ENCODE data around the gene PLPPR1. TPM values are rescaled to one million over a fixed set of nuclear protein-coding genes. Genes with fewer than 3 reads are reported as not detected.

The PLPPR1 gene
- total RNA-seq, 1 experiment from 2014 or later, result not detected

- no peaks in the 10 kb centered on the region for H3K4me1 Mint-ChIP-seq (ENCODE audit: low read depth, unreplicated experiment)
- no peak for DNase-seq
- no peak overlapping the region for H3K27ac Mint-ChIP-seq (ENCODE audit: unreplicated experiment)
- H3K4me3 Mint-ChIP-seq (ENCODE audit: low read depth, unreplicated experiment), result no peak overlapping the region
- CTCF ChIA-PET, result interaction anchor here (0.6 kb wide), 2 partner anchors 30 to 42 kb away, joined by 3 read pairs; no protein-coding TSS in a partner anchor
- no peaks in the 10 kb centered on the region for H3K9me3 Mint-ChIP-seq (ENCODE audit: low read depth, unreplicated experiment)
- TF ChIP-seq CTCF (IDR thresholded peaks at IDR 0.05; ENCODE audit: unreplicated experiment), result no peak
- BruUV-seq (replicated peaks), result no TSS peak
- intact Hi-C loops (cut with micrococcal nuclease; ENCODE audit: unreplicated experiment), result no loop called here
- no peaks in the 10 kb centered on the region for H3K27me3 Mint-ChIP-seq (ENCODE audit: unreplicated experiment)
- H3K36me3 Mint-ChIP-seq (ENCODE audit: insufficient read depth, unreplicated experiment), result no peaks in the 10 kb centered on the region
These were observed 308.7 kb downstream of the PLPPR1 start for GRCh38 chr9:101337237-101337636.

GRCh38 chr9:101341958-101342357 lies 313.4 kb downstream of the PLPPR1 start:
- intact Hi-C loops (cut with micrococcal nuclease; ENCODE audit: unreplicated experiment), result no loop called here
- no peaks in the 10 kb centered on the region for H3K36me3 Mint-ChIP-seq (ENCODE audit: insufficient read depth, unreplicated experiment)
- H3K4me3 Mint-ChIP-seq (ENCODE audit: low read depth, unreplicated experiment), result no peak overlapping the region
- TF ChIP-seq CTCF (IDR thresholded peaks at IDR 0.05; ENCODE audit: unreplicated experiment), result no peak
- no peaks in the 10 kb centered on the region for H3K27me3 Mint-ChIP-seq (ENCODE audit: unreplicated experiment)
- H3K27ac Mint-ChIP-seq (ENCODE audit: unreplicated experiment), result no peak overlapping the region
- DNase-seq, result no peak
- CTCF ChIA-PET, result interaction anchor here (0.5 kb wide), 1 partner anchor 48 kb away, joined by 7 read pairs; no protein-coding TSS in a partner anchor
- no peaks in the 10 kb centered on the region for H3K4me1 Mint-ChIP-seq (ENCODE audit: low read depth, unreplicated experiment)
- H3K9me3 Mint-ChIP-seq (ENCODE audit: low read depth, unreplicated experiment), result no peaks in the 10 kb centered on the region
- no TSS peak for BruUV-seq (replicated peaks)

- no TSS peak for BruUV-seq (replicated peaks)
- no peak for TF ChIP-seq CTCF (IDR thresholded peaks at IDR 0.05; ENCODE audit: unreplicated experiment)
- H3K36me3 Mint-ChIP-seq (ENCODE audit: insufficient read depth, unreplicated experiment), result no peaks in the 10 kb centered on the region
- H3K4me3 Mint-ChIP-seq (ENCODE audit: low read depth, unreplicated experiment), result no peak overlapping the region
- DNase-seq, result no peak
- no peak overlapping the region for H3K27ac Mint-ChIP-seq (ENCODE audit: unreplicated experiment)
- H3K4me1 Mint-ChIP-seq (ENCODE audit: low read depth, unreplicated experiment), result no peaks in the 10 kb centered on the region
- H3K9me3 Mint-ChIP-seq (ENCODE audit: low read depth, unreplicated experiment), result no peaks in the 10 kb centered on the region
- intact Hi-C loops (cut with micrococcal nuclease; ENCODE audit: unreplicated experiment), result no loop called here
- H3K27me3 Mint-ChIP-seq (ENCODE audit: unreplicated experiment), result no peaks in the 10 kb centered on the region
- CTCF ChIA-PET, result no interaction called here
These were observed 314.1 kb downstream of the PLPPR1 start for GRCh38 chr9:101342595-101342994.

GRCh38 chr9:101350285-101350684 lies 321.8 kb downstream of the PLPPR1 start:
- Mint-ChIP-seq H3K27ac (ENCODE audit: unreplicated experiment) (no peak overlapping the region), H3K4me3 (ENCODE audit: low read depth, unreplicated experiment) (no peak overlapping the region), H3K36me3 (ENCODE audit: insufficient read depth, unreplicated experiment) (no peaks in the 10 kb centered on the region), H3K9me3 (ENCODE audit: low read depth, unreplicated experiment) (peaks cover 4% of the 10 kb centered on the region), H3K27me3 (ENCODE audit: unreplicated experiment) (no peaks in the 10 kb centered on the region), H3K4me1 (ENCODE audit: low read depth, unreplicated experiment) (peaks cover 24% of the 10 kb centered on the region)
- TF ChIP-seq CTCF (IDR thresholded peaks at IDR 0.05; ENCODE audit: unreplicated experiment), result no peak
- no peak for DNase-seq
- no TSS peak for BruUV-seq (replicated peaks)
- intact Hi-C loops (cut with micrococcal nuclease; ENCODE audit: unreplicated experiment), result loop anchor here (5.0 kb wide), 1 partner anchor 37 kb away; the partner anchor contains the start of gene BAAT
- CTCF ChIA-PET, result interaction anchor here (1.5 kb wide), 1 partner anchor 15 kb away, joined by 3 read pairs; no protein-coding TSS in a partner anchor
